ENCODE measurements around the gene BCKDHA. TPM values are rescaled to one million over a fixed set of nuclear protein-coding genes. Genes with fewer than 3 reads are reported as not detected.

Gene BCKDHA
- total and polyA plus RNA-seq, 9 of the 15 experiments (the other 6 are each of a cell fraction or from before 2014, with no cell fraction given), result 4.5 to 52.5 (median 14.1) TPM

GRCh38 chr19:41427647-41428480 is 30.2 kb downstream of the BCKDHA start (continued):
- TF ChIP-seq GABPB1 (CRISPR knock-in tag; IDR thresholded peaks at IDR 0.05) (peak; percentile 28; the same call in 1 of the 2 replicates), MNT (conservative IDR thresholded peaks at IDR 0.05) (no peak), EGR1 (conservative IDR thresholded peaks at IDR 0.05) (peak; percentile 37), CBFA2T2 (conservative IDR thresholded peaks at IDR 0.05) (no peak), ZNF830 (CRISPR knock-in tag; IDR thresholded peaks at IDR 0.05) (0 out of 2 replicates have a peak, but pooled peaks have one; percentile 1), HBP1 (CRISPR knock-in tag; IDR thresholded peaks at IDR 0.05) (peak; percentile 94), MEF2D (tag; conservative IDR thresholded peaks at IDR 0.05; ENCODE audit: low read depth) (no peak), TGIF2 (CRISPR knock-in tag; IDR thresholded peaks at IDR 0.05) (0 out of 2 replicates have a peak, but pooled peaks have one; percentile 12), HLTF (IDR thresholded peaks at IDR 0.05) (peak; percentile 96), ZBTB5 (IDR thresholded peaks at IDR 0.05) (peak; percentile 45; the same call in 1 of the 2 replicates), NBN (IDR thresholded peaks at IDR 0.05; ENCODE audit: low read depth) (peak; percentile 80; the same call in 1 of the 2 replicates), ESRRA (IDR thresholded peaks at IDR 0.05; ENCODE audit: borderline replicate concordance, low read depth) (peak; percentile 37; the same call in 1 of the 2 replicates), HDAC2 (IDR thresholded peaks at IDR 0.05) (peak; percentile 69; the same call in 1 of the 2 replicates)

All from K562 (cell line).